Measurements from ENCODE around the gene SPDYE11.
"Not testable (repeated sequence)": the region's sequence is repeated elsewhere in the genome, so short reads cannot be mapped to it uniquely, and the experiment has no call there.

SPDYE11 gene, protein sequence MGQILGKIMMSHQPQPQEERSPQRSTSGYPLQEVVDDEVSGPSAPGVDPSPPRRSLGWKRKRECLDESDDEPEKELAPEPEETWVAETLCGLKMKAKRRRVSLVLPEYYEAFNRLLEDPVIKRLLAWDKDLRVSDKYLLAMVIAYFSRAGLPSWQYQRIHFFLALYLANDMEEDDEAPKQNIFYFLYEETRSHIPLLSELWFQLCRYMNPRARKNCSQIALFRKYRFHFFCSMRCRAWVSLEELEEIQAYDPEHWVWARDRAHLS

DNA sequence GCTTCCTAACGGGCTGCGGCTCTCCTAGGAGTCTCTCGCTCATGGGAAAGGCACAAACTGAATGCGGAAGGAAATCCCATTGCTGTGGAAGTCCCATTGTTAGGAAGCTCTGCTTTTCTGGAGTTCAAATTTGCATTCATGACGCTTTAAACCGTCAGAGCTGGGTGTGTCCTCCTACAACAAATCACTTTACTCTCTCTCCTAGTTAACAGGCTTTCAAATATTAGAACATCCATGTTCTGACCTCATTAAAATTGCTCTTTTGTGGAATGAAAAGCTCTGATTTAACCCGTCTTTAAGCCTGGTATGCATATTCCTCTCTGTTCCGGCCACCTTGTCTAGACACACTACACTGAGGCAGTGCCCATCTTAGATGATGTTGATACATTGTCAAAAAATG is at the start of gene SPDYE11:
TSS of gene SPDYE11 (minus strand) at position 101 of the 400 bp plus-strand sequence. CDS start 1,800 bp downstream, outside the sequence.
- FAIRE-seq = not testable (repeated sequence)

DNA sequence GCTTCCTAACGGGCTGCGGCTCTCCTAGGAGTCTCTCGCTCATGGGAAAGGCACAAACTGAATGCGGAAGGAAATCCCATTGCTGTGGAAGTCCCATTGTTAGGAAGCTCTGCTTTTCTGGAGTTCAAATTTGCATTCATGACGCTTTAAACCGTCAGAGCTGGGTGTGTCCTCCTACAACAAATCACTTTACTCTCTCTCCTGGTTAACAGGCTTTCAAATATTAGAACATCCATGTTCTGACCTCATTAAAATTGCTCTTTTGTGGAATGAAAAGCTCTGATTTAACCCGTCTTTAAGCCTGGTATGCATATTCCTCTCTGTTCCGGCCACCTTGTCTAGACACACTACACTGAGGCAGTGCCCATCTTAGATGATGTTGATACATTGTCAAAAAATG is 28.2 kb upstream of the SPDYE11 start, which contains the start of gene SPDYE9:
TSS of gene SPDYE9 (minus strand) at position 101 of the 400 bp plus-strand sequence. CDS start 1,800 bp downstream, outside the sequence.
- not testable (repeated sequence) for FAIRE-seq

DNA sequence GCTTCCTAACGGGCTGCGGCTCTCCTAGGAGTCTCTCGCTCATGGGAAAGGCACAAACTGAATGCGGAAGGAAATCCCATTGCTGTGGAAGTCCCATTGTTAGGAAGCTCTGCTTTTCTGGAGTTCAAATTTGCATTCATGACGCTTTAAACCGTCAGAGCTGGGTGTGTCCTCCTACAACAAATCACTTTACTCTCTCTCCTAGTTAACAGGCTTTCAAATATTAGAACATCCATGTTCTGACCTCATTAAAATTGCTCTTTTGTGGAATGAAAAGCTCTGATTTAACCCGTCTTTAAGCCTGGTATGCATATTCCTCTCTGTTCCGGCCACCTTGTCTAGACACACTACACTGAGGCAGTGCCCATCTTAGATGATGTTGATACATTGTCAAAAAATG is 28.0 kb downstream of the SPDYE11 start, which contains the start of gene SPDYE8:
TSS of gene SPDYE8 (minus strand) at position 101 of the 400 bp plus-strand sequence. CDS start 1,800 bp downstream, outside the sequence.
- FAIRE-seq = not testable (repeated sequence)

DNA sequence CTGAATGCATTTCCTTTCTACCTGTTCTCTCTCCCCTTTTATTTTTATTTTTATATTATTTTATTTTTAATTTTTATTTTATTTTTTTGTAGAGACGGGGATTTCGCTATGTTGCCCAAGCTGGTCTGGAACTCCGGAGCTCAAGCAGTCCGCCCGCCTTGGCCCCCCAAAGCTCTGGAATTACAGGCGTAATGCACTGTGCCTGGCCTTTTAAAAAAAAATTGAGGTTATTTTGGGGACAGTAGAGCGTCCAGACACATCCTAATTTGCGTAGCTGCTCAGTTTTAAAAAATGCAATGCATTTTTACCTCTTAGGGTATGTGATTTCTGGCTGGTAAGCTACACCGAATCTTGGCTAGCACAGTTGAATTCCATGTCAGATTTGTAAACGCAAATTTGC is 51.2 kb downstream of the SPDYE11 start:
- not testable (repeated sequence) for FAIRE-seq

DNA sequence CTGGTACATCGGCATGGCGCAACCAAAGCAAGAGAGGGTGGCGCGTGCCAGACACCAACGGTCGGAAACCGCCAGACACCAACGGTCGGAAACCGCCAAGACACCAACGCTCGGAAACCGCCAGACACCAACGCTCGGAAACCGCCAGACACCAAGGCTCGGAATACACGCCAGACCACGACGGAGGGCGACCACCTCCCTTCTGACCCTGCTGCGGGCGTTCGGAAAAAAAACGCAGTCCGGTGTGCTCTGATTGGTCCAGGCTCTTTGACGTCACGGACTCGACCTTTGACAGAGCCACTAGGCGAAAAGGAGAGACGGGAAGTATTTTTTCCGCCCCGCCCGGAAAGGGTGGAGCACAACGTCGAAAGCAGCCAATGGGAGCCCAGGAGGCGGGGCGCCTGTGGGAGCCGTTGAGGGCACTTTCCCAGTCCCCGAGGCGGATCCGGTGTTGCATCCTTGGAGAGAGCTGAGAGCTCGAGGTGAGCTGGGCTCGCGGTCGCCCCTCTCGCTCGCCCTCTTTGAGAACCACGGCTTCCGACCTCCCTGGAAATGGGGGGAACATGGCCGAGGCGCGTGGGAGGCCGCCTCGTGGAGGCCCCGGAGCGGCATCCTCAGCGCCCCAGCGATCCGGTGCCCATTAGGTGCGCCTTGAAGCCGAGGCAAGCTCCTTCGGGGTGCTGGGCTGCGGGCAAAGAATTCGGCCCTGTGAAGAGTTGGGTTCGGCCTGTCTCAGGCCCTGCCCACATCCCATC is 51.8 kb downstream of the SPDYE11 start:
- peak; percentile 89 for FAIRE-seq

DNA sequence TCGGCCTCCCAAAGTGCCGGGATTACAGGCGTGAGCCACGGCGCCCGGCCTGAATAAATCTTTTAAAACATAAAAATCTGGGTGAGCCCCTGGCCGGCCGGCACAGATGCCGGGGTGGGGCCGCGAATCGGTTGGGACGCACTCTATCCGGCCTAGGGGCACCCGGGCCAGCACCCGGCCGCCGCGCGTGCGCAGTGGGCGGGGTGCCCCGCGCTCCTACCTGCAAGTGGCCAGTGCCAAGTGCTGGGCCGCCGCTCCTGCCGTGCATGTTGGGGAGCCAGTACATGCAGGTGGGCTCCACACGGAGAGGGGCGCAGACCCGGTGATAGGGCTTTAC is 52.4 kb downstream of the SPDYE11 start:
- FAIRE-seq = not testable (repeated sequence)

DNA sequence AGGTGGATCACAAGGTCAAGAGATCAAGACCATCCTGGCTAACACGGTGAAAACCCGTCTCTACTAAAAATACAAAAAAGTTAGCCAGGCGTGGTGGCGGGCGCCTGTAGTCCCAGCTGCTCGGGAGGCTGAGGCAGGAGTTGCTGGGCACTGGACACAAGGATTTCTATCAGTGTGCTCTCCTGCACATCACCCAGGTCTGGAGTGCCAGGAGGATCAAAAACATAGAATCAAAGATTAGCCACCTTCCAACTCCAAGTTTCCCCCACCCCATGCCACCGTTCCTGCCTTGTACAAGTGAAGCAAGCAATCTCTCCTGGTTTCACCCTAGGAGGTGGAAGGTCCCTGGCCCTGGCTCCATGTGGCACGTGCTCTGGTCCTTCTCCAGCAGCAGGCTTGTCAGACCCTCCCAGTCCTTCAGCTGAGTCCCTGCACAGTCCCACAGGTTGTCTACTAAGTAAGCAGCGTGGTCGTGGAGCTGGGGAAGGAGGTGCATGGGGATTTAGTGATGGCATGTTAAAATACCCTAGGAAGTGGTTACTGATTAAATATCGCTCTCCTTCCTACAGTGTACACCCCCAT is 59.7 kb downstream of the SPDYE11 start:
- FAIRE-seq = not testable (repeated sequence)

All from G401.6 (cell line).